ENCODE measurements around the gene SMARCC2. TPM values are rescaled to one million over a fixed set of nuclear protein-coding genes. Genes with fewer than 3 reads are reported as not detected.

The SMARCC2 gene
- total and polyA plus RNA-seq, 9 of the 15 experiments (the other 6 are each of a cell fraction or from before 2014, with no cell fraction given) = 11.9 to 86.0 (median 36.6) TPM

DNA sequence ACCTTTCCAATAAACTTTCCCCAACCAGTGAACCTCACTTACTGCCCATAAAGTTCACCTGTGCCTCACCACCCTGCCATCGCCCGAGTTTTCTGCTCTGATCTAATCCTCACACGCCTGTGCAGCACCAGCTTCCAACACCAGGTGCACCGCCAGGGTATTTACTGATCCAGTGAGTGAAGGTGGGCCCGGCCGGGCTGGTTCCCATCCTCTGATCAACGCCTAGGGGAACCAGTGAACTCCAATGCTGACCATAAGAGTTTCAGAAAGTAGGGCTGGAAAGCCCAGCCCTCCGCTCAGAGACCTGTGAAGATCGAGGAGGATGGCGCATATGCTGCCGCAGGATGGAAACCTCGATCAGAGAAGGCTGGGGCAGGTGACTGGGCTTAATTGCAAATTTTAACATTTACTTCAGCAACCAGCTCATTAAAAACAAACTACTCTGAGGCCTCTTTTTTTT, 37.6 kb downstream of the SMARCC2 start (continued):
- TF ChIP-seq CTCFL (IDR thresholded peaks at IDR 0.05; ENCODE audit: borderline replicate concordance, insufficient read depth, low read depth, low read length, poor library complexity, severe bottlenecking) (peak; percentile 58), SMARCA5 (IDR thresholded peaks at IDR 0.05) (no peak), ZNF41 (CRISPR knock-in tag; conservative IDR thresholded peaks at IDR 0.05) (no peak), ARNT (IDR thresholded peaks at IDR 0.05) (0 out of 4 replicates have a peak, but pooled peaks of 1 of the 2 experiments have one; percentile 32), SMARCB1 (IDR thresholded peaks at IDR 0.05; ENCODE audit: insufficient read length, low read depth) (no peak), ZNF449 (CRISPR knock-in tag; IDR thresholded peaks at IDR 0.05) (no peak), KDM5B (IDR thresholded peaks at IDR 0.05; ENCODE audit: insufficient replicate concordance, low read depth, low read length) (peak; percentile 77), RFX1 (IDR thresholded peaks at IDR 0.05) (no peak), ZNF175 (CRISPR knock-in tag; IDR thresholded peaks at IDR 0.05; ENCODE audit: low read depth) (0 out of 2 replicates have a peak, but pooled peaks have one; percentile 36), ZC3H11A (IDR thresholded peaks at IDR 0.05; ENCODE audit: low read depth, low read length) (no peak), ELK3 (CRISPR knock-in tag; IDR thresholded peaks at IDR 0.05) (no peak), HNRNPK (IDR thresholded peaks at IDR 0.05; ENCODE audit: low read depth, low read length, poor library complexity, severe bottlenecking) (no peak), ATF3 (IDR thresholded peaks at IDR 0.05) (no peak), ATF3 (CRISPR knock-in tag; conservative IDR thresholded peaks at IDR 0.05) (no peak), IRF2 (CRISPR knock-in tag; IDR thresholded peaks at IDR 0.05) (no peak), ZKSCAN3 (CRISPR knock-in tag; IDR thresholded peaks at IDR 0.05) (no peak), NR1H2 (CRISPR knock-in tag; IDR thresholded peaks at IDR 0.05) (no peak), ASH1L (IDR thresholded peaks at IDR 0.05; ENCODE audit: borderline replicate concordance, low read depth, partially characterized antibody) (no peak), ERF (CRISPR knock-in tag; IDR thresholded peaks at IDR 0.05) (no peak), PCBP1 (IDR thresholded peaks at IDR 0.05; ENCODE audit: low read depth, low read length, poor library complexity, severe bottlenecking) (no peak)
- TF ChIP-seq, protein P1, sequence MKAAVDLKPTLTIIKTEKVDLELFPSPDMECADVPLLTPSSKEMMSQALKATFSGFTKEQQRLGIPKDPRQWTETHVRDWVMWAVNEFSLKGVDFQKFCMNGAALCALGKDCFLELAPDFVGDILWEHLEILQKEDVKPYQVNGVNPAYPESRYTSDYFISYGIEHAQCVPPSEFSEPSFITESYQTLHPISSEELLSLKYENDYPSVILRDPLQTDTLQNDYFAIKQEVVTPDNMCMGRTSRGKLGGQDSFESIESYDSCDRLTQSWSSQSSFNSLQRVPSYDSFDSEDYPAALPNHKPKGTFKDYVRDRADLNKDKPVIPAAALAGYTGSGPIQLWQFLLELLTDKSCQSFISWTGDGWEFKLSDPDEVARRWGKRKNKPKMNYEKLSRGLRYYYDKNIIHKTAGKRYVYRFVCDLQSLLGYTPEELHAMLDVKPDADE (conservative IDR thresholded peaks at IDR 0.05; ENCODE audit: control insufficient read depth, low read depth, low read length) = no peak

All from K562 (cell line).